IMR-90 (cell line): ENCODE measurements around the gene SARS1. TPM values are rescaled to one million over a fixed set of nuclear protein-coding genes. Genes with fewer than 3 reads are reported as not detected.

Source experiments
- ATAC-seq: fragments of 200-7000 bp; cut with Tn5 transposase; 2 replicates; pipeline ENCODE4 v1.9.1; 2020; ENCODE audit warnings: low read depth, mild to moderate bottlenecking, moderate library complexity
- BruUV-seq: library from RNA; stranded (reverse); fragments of 400-500 nt; replicated peaks from 2 replicates; lab custom pipeline; 2021; lab: Mats Ljungman, UMichigan
- CTCF ChIA-PET: fragments of 300-600 bp; formaldehyde crosslinking; extraction: SDS; loops from one replicate; lab custom pipeline; 2021; ENCODE audit warnings: antibody characterized with exemption; lab: Yijun Ruan, JAX
- POLR2A ChIA-PET: fragments of 300-600 bp; sonication (Branson Sonifier 250); formaldehyde crosslinking; loops from one replicate; lab custom pipeline; 2022; ENCODE audit warnings: antibody characterized with exemption; ENCODE audit not compliant: unreplicated experiment; lab: Charles Lee
- DNase-seq: peaks from one replicate; pipeline ENCODE4 v3.0.0; 2013
- H2AFZ ChIP-seq: replicated peaks from 2 replicates; pipeline ENCODE3; 2013; ENCODE audit warnings: low read length, mild to moderate bottlenecking; ENCODE audit not compliant: poor library complexity
- H2AK5ac ChIP-seq: 2 replicates; pipeline ENCODE4 v1.6.1; 2013; ENCODE audit warnings: low read depth, low read length, inconsistent platforms
- H2AK9ac ChIP-seq: replicated peaks from 2 replicates; pipeline ENCODE3; 2013; ENCODE audit warnings: mild to moderate bottlenecking, low read depth, low read length, moderate library complexity; ENCODE audit not compliant: poor library complexity
- H2BK120ac ChIP-seq: 2 replicates; pipeline ENCODE4 v1.6.1; 2013; ENCODE audit warnings: low read depth, low read length, inconsistent platforms
- H2BK15ac ChIP-seq: 3 replicates; pipeline ENCODE4 v1.6.1; 2013; ENCODE audit warnings: low read depth, low read length, inconsistent platforms
- H2BK20ac ChIP-seq: 2 replicates; pipeline ENCODE4 v1.6.1; 2013; ENCODE audit warnings: low read depth, mild to moderate bottlenecking, inconsistent platforms, low read length, moderate library complexity
- H2BK5ac ChIP-seq: 2 replicates; pipeline ENCODE4 v1.6.1; 2013; ENCODE audit warnings: mild to moderate bottlenecking, low read depth, low read length, inconsistent platforms; ENCODE audit not compliant: poor library complexity, severe bottlenecking
- H3K14ac ChIP-seq: replicated peaks from 2 replicates; pipeline ENCODE4 v1.6.1; 2013; ENCODE audit warnings: low read depth, low read length, inconsistent platforms
- H3K18ac ChIP-seq: 2 replicates; pipeline ENCODE4 v1.6.1; 2013; ENCODE audit warnings: low read depth, low read length, control low read depth
- H3K23ac ChIP-seq: 2 replicates; pipeline ENCODE4 v1.6.1; 2013; ENCODE audit warnings: low read depth, low read length, inconsistent platforms
- H3K27ac ChIP-seq: 2 replicates; pipeline ENCODE4 v1.5.1; 2013; ENCODE audit warnings: mild to moderate bottlenecking, control low read depth, low read length; ENCODE audit not compliant: insufficient read depth
- H3K27me3 ChIP-seq: 2 replicates; pipeline ENCODE4 v1.6.1; 2013; ENCODE audit warnings: low read length; ENCODE audit not compliant: control insufficient read depth, insufficient read depth
- H3K36me3 ChIP-seq: 2 replicates; pipeline ENCODE4 v1.6.1; 2013; ENCODE audit warnings: low read length, mixed read lengths; ENCODE audit not compliant: control insufficient read depth, insufficient read depth
- H3K4ac ChIP-seq: 2 replicates; pipeline ENCODE4 v1.6.1; 2013; ENCODE audit warnings: low read depth, low read length, inconsistent platforms
- H3K4me1 ChIP-seq: 2 replicates; pipeline ENCODE4 v1.6.1; 2013; ENCODE audit warnings: low read length, mixed read lengths; ENCODE audit not compliant: control insufficient read depth, insufficient read depth
- H3K4me2 ChIP-seq: 2 replicates; pipeline ENCODE4 v1.6.1; 2013; ENCODE audit warnings: low read depth, mild to moderate bottlenecking, control low read depth, low read length, moderate library complexity
- H3K4me3 ChIP-seq: 2 replicates; pipeline ENCODE4 v1.5.1; 2013; ENCODE audit warnings: low read depth, mild to moderate bottlenecking, control low read depth, low read length, moderate library complexity; ENCODE audit not compliant: insufficient read depth
- H3K56ac ChIP-seq: 2 replicates; pipeline ENCODE4 v1.6.1; 2013; ENCODE audit warnings: low read length, inconsistent platforms; ENCODE audit not compliant: insufficient read depth; ENCODE audit errors: extremely low read depth
- H3K79me1 ChIP-seq, 2 experiments: 2 replicates each; pipeline ENCODE4 v1.6.1; 2013; ENCODE audit warnings: low read length in 2 of 2, inconsistent platforms in 1 of 2, low read depth in 1 of 2
- H3K9ac ChIP-seq: 2 replicates; pipeline ENCODE4 v1.6.1; 2013; ENCODE audit warnings: low read depth, low read length, control low read depth
- H3K9me1 ChIP-seq: 2 replicates; pipeline ENCODE4 v1.6.1; 2013; ENCODE audit warnings: low read length, inconsistent platforms; ENCODE audit not compliant: insufficient read depth
- H3K9me3 ChIP-seq: 2 replicates; pipeline ENCODE4 v1.6.1; 2013; ENCODE audit warnings: low read length; ENCODE audit not compliant: control insufficient read depth, insufficient read depth
- H4K20me1 ChIP-seq: 2 replicates; pipeline ENCODE4 v1.6.1; 2013; ENCODE audit warnings: low read length, inconsistent platforms; ENCODE audit not compliant: insufficient read depth
- H4K5ac ChIP-seq: 2 replicates; pipeline ENCODE4 v1.6.1; 2013; ENCODE audit warnings: mild to moderate bottlenecking, low read depth, low read length, control low read depth
- H4K8ac ChIP-seq, 2 experiments: 2 replicates each; pipeline ENCODE4 v1.6.1; 2013; ENCODE audit warnings: low read depth in 2 of 2, low read length in 2 of 2, control low read depth in 1 of 2, inconsistent platforms in 1 of 2
- H4K91ac ChIP-seq: 2 replicates; pipeline ENCODE4 v1.6.1; 2013; ENCODE audit warnings: low read depth, low read length, inconsistent platforms; ENCODE audit not compliant: insufficient read depth
- BHLHE40 ChIP-seq: fragments of 150-350 bp; IDR thresholded peaks from 2 replicates; pipeline ENCODE4 v1.6.1; 2016; ENCODE audit warnings: mild to moderate bottlenecking, low read depth, low read length
- CEBPB ChIP-seq: IDR thresholded peaks from 2 replicates; pipeline ENCODE4 v1.6.1; 2012; ENCODE audit warnings: low read depth, low read length, improper control_type of control experiment
- CHD1 ChIP-seq: IDR thresholded peaks from 2 replicates; pipeline ENCODE4 v1.6.1; 2012; ENCODE audit warnings: low read depth, low read length, improper control_type of control experiment
- CTCF ChIP-seq: conservative IDR thresholded peaks from 2 replicates; pipeline ENCODE4 v1.5.1; 2012; ENCODE audit warnings: mild to moderate bottlenecking, low read depth, low read length, improper control_type of control experiment
- ELK1 ChIP-seq: fragments of 150-350 bp; IDR thresholded peaks from 2 replicates; pipeline ENCODE4 v1.6.1; 2016; ENCODE audit warnings: low read depth, mild to moderate bottlenecking, low read length, moderate library complexity, borderline replicate concordance
- FOS ChIP-seq: fragments of 150-350 bp; IDR thresholded peaks from 2 replicates; pipeline ENCODE4 v1.6.1; 2016; ENCODE audit warnings: low read depth, low read length
- MAFK ChIP-seq: IDR thresholded peaks from 2 replicates; pipeline ENCODE4 v1.6.1; 2012; ENCODE audit warnings: low read depth, low read length, improper control_type of control experiment
- MAZ ChIP-seq: IDR thresholded peaks from 2 replicates; pipeline ENCODE4 v1.6.1; 2012; ENCODE audit warnings: low read depth, mild to moderate bottlenecking, low read length, improper control_type of control experiment, moderate library complexity, borderline replicate concordance
- MXI1 ChIP-seq: IDR thresholded peaks from 2 replicates; pipeline ENCODE4 v1.6.1; 2012; ENCODE audit warnings: low read depth, mild to moderate bottlenecking, low read length, moderate library complexity, borderline replicate concordance
- NFE2L2 ChIP-seq: fragments of 150-350 bp; IDR thresholded peaks from 2 replicates; pipeline ENCODE4 v1.6.1; 2016; ENCODE audit warnings: low read depth, mild to moderate bottlenecking, low read length
- POLR2A ChIP-seq: IDR thresholded peaks from 2 replicates; pipeline ENCODE4 v1.6.1; 2012; ENCODE audit warnings: mild to moderate bottlenecking, low read depth, low read length
- RAD21 ChIP-seq: IDR thresholded peaks from 2 replicates; pipeline ENCODE4 v1.6.1; 2012; ENCODE audit warnings: low read length, improper control_type of control experiment
- RCOR1 ChIP-seq: IDR thresholded peaks from 2 replicates; pipeline ENCODE4 v1.6.1; 2012; ENCODE audit warnings: mild to moderate bottlenecking, low read length, improper control_type of control experiment; ENCODE audit not compliant: insufficient replicate concordance
- RFX5 ChIP-seq: IDR thresholded peaks from 2 replicates; pipeline ENCODE4 v1.8.0; 2012; ENCODE audit warnings: low read depth, mild to moderate bottlenecking, low read length, moderate library complexity
- SMC3 ChIP-seq: fragments of 150-350 bp; IDR thresholded peaks from 2 replicates; pipeline ENCODE4 v1.6.1; 2016; ENCODE audit warnings: low read depth, mild to moderate bottlenecking, antibody characterized with exemption, low read length, moderate library complexity
- USF2 ChIP-seq: fragments of 150-350 bp; IDR thresholded peaks from 2 replicates; pipeline ENCODE4 v1.6.1; 2017; ENCODE audit warnings: mild to moderate bottlenecking, antibody characterized with exemption, low read length, low read depth
- WGBS, 2 experiments: methylation state at CpG; one replicate each; pipeline versions ENCODE4 v1.1.5 to v1.1.7; 2013; ENCODE audit warnings: missing lambda C conversion rate in 2 of 2; ENCODE audit not compliant: insufficient read length in 1 of 2; ENCODE audit errors: extremely low coverage in 2 of 2; 5-methylcytosine and 5-hydroxymethylcytosine counted together
- dilution Hi-C: fragments of 300-500 bp; cut with HindIII; formaldehyde crosslinking; loops from one replicate; pipeline ENCODE4 v1.14.3; 2018; ENCODE audit warnings: low sequenced_read_pairs; ENCODE audit not compliant: unreplicated experiment
- in situ Hi-C: fragments of 300-500 bp; cut with MboI; formaldehyde crosslinking; loops from 3 replicates; pipeline ENCODE4 v1.14.3; 2019; ENCODE audit warnings: low sequenced_read_pairs, inconsistent platforms, mixed read lengths
- intact Hi-C: fragments of 100-400 bp; cut with micrococcal nuclease; formaldehyde crosslinking; loops from 2 replicates; pipeline ENCODE4 v1.10.0; 2022
- polyA plus RNA-seq, 3 experiments: library from polyadenylated mRNA; depleted of rRNA; stranded (reverse); fragments of >200 nt; gene quantifications; 2 replicates each; pipeline ENCODE4 v1.2.3, GENCODE V29; 2012; ENCODE audit warnings: low replicate concordance in 1 of 3
- total RNA-seq: library from RNA; depleted of rRNA; stranded (reverse); fragments of >200 nt; gene quantifications from 2 replicates; pipeline ENCODE4 v1.2.3, GENCODE V29; 2012

The SARS1 gene
- total and polyA plus RNA-seq, 2 of the 4 experiments (the other 2 are of a cell fraction): 231 to 348 TPM

GRCh38 chr1:109204484-109204883, 9.2 kb upstream of the SARS1 start:
- in situ Hi-C loops: no loop called here
- no peak overlapping the region for H3K27ac ChIP-seq
- H2AK5ac ChIP-seq: no peak overlapping the region
- H3K9me1 ChIP-seq: peaks cover 8% of the 10 kb centered on the region
- no peak overlapping the region for H3K4ac ChIP-seq
- ChIA-PET CTCF (no interaction called here), POLR2A (no interaction called here)
- TF ChIP-seq MAZ (no peak), RAD21 (no peak), POLR2A (no peak), FOS (no peak), RCOR1 (no peak), SMC3 (no peak), ELK1 (no peak), CEBPB (no peak), BHLHE40 (no peak), MAFK (no peak), NFE2L2 (no peak), CTCF (no peak), RFX5 (no peak), USF2 (no peak), MXI1 (no peak), CHD1 (no peak)
- no TSS peak for BruUV-seq
- no peak overlapping the region for H4K8ac ChIP-seq
- DNase-seq (no peak), ATAC-seq (no peak)
- intact Hi-C loops: no loop called here
- H4K20me1 ChIP-seq: no peaks in the 10 kb centered on the region
- H2BK20ac ChIP-seq: no peak overlapping the region
- no peaks in the 10 kb centered on the region for H3K27me3 ChIP-seq
- H2BK15ac ChIP-seq: no peak overlapping the region
- dilution Hi-C loops: loop anchor here (25.0 kb wide), 1 partner anchor 133 kb away; no protein-coding TSS in a partner anchor
- no peak overlapping the region; the same call in 1 of the 2 replicates for H4K91ac ChIP-seq
- no peak overlapping the region for H3K18ac ChIP-seq
- H3K4me2 ChIP-seq: no peak overlapping the region
- no peak overlapping the region for H2BK5ac ChIP-seq
- no peaks in the 10 kb centered on the region for H3K36me3 ChIP-seq
- H3K23ac ChIP-seq: no peak overlapping the region
- no peak overlapping the region for H3K4me3 ChIP-seq
- H2BK120ac ChIP-seq: no peak overlapping the region
- no peak overlapping the region for H4K5ac ChIP-seq
- no peaks in the 10 kb centered on the region for H3K9me3 ChIP-seq
- H3K9ac ChIP-seq: no peak overlapping the region
- 71% methylated on average over 3 of the region's 5 CpGs; no CpG with 5 or more reads in 1 of the 2 experiments for WGBS, 2 experiments
- peaks cover 9% of the 10 kb centered on the region for H3K4me1 ChIP-seq
- H2AFZ ChIP-seq: no peak overlapping the region
- H3K79me1 ChIP-seq: no peaks in the 10 kb centered on the region
- no peak overlapping the region for H2AK9ac ChIP-seq
- no peak overlapping the region for H3K56ac ChIP-seq
- H3K14ac ChIP-seq: no peak overlapping the region
